AG10803 (cell line): ENCODE measurements around the gene PRKD2.

Source experiments
- DNase-seq: peaks from one replicate; pipeline ENCODE4 v3.0.0; 2010; ENCODE audit warnings: low read depth
- H3K4me3 ChIP-seq: 2 replicates; pipeline ENCODE4 v1.5.1; 2011; ENCODE audit warnings: mild to moderate bottlenecking, low read length, control low read depth
- TF ChIP-seq, protein P1 (sequence below): conservative IDR thresholded peaks from 2 replicates; pipeline ENCODE4 v1.5.1; 2011; ENCODE audit warnings: mild to moderate bottlenecking, low read length, control low read depth, inconsistent platforms

PRKD2 gene

DNA sequence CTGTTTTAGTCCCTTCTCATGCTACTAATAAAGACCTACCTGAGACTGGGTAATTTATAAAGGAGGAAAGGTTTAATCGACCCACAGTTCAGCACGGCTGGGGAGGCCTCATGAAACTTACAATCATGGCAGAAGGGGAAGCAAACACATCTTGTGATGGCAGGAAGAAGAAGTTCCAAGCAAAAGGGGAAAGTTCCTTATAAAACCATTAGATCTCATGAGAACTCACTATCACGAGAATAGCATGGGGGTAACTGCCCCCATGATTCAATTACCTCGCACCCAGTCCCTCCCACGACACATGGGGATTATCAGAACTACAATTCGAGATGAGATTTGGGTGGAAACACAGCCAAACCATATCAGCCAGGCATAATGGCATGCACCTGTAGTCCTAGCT is 42.3 kb upstream of the PRKD2 start:
- no peak for DNase-seq
- TF ChIP-seq, protein P1, sequence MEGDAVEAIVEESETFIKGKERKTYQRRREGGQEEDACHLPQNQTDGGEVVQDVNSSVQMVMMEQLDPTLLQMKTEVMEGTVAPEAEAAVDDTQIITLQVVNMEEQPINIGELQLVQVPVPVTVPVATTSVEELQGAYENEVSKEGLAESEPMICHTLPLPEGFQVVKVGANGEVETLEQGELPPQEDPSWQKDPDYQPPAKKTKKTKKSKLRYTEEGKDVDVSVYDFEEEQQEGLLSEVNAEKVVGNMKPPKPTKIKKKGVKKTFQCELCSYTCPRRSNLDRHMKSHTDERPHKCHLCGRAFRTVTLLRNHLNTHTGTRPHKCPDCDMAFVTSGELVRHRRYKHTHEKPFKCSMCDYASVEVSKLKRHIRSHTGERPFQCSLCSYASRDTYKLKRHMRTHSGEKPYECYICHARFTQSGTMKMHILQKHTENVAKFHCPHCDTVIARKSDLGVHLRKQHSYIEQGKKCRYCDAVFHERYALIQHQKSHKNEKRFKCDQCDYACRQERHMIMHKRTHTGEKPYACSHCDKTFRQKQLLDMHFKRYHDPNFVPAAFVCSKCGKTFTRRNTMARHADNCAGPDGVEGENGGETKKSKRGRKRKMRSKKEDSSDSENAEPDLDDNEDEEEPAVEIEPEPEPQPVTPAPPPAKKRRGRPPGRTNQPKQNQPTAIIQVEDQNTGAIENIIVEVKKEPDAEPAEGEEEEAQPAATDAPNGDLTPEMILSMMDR, result no peak
- H3K4me3 ChIP-seq, result no peak overlapping the region

DNA sequence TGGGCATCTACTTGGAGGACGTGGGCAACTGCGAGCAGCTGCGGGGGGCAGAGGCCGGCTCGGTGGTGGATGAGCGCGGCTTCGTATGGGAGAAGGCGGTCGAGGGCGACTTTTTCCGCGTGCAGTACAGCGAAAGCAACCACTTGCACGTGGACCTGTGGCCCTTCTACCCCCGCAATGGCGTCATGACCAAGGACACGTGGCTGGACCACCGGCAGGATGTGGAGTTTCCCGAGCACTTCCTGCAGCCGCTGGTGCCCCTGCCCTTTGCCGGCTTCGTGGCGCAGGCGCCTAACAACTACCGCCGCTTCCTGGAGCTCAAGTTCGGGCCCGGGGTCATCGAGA is 39.6 kb upstream of the PRKD2 start:
- TF ChIP-seq, protein P1, result no peak
- no peak overlapping the region for H3K4me3 ChIP-seq
- no peak for DNase-seq

GRCh38 chr19:46755853-46756543 is 39.1 kb upstream of the PRKD2 start:
- no peak overlapping the region for H3K4me3 ChIP-seq
- TF ChIP-seq, protein P1, result no peak
- no peak for DNase-seq

- H3K4me3 ChIP-seq, result no peak overlapping the region
- peak; percentile 64 for DNase-seq
- TF ChIP-seq, protein P1, result no peak
Measured at GRCh38 chr19:46755077-46755852, 38.4 kb upstream of the PRKD2 start.

GRCh38 chr19:46753420-46754155 is 36.7 kb upstream of the PRKD2 start:
- TF ChIP-seq, protein P1, result peak; percentile 48
- no peak for DNase-seq
- H3K4me3 ChIP-seq, result no peak overlapping the region

GRCh38 chr19:46748325-46749109 is 31.6 kb upstream of the PRKD2 start:
- TF ChIP-seq, protein P1, result peak; percentile 81
- H3K4me3 ChIP-seq, result no peak overlapping the region
- DNase-seq, result peak; percentile 61
